ENCODE measurements around the gene TNS1.

- TF ChIP-seq, protein P1, sequence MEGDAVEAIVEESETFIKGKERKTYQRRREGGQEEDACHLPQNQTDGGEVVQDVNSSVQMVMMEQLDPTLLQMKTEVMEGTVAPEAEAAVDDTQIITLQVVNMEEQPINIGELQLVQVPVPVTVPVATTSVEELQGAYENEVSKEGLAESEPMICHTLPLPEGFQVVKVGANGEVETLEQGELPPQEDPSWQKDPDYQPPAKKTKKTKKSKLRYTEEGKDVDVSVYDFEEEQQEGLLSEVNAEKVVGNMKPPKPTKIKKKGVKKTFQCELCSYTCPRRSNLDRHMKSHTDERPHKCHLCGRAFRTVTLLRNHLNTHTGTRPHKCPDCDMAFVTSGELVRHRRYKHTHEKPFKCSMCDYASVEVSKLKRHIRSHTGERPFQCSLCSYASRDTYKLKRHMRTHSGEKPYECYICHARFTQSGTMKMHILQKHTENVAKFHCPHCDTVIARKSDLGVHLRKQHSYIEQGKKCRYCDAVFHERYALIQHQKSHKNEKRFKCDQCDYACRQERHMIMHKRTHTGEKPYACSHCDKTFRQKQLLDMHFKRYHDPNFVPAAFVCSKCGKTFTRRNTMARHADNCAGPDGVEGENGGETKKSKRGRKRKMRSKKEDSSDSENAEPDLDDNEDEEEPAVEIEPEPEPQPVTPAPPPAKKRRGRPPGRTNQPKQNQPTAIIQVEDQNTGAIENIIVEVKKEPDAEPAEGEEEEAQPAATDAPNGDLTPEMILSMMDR (IDR thresholded peaks at IDR 0.05): no peak
- no peak for TF ChIP-seq POLR2A (IDR thresholded peaks at IDR 0.05)
Measured at GRCh38 chr2:217797165-217797564, 205.6 kb downstream of the TNS1 start.

All from Peyer's patch (tissue), 4 donors.